ENCODE results near the gene REX1BD. TPM values are rescaled to one million over a fixed set of nuclear protein-coding genes. Genes with fewer than 3 reads are reported as not detected.

Gene REX1BD
- total RNA-seq, 1 experiment from 2014 or later: 72.3 TPM

GRCh38 chr19:18616023-18616422 lies 27.4 kb downstream of the REX1BD start:
- Histone ChIP-seq H4K91ac (ENCODE audit: insufficient read length, low read depth, low read length) (no peak overlapping the region), H3K14ac (ENCODE audit: insufficient read depth, low read length) (no peak overlapping the region), H3T11ph (ENCODE audit: low read length) (no peak overlapping the region), H3K23me2 (ENCODE audit: insufficient read length, low read depth, low read length, poor library complexity, severe bottlenecking) (peaks cover 22% of the 10 kb centered on the region), H2AK5ac (ENCODE audit: insufficient read length, low read length) (no peak overlapping the region), H3K79me1 (ENCODE audit: insufficient read depth, low read depth, low read length, poor library complexity, severe bottlenecking) (no peaks in the 10 kb centered on the region), H3K9ac (ENCODE audit: extremely low read depth, insufficient read length, low read length) (no peak overlapping the region), H4K8ac (replicated peaks; ENCODE audit: insufficient read length, low read depth, low read length) (no peak overlapping the region), H3K23ac (ENCODE audit: insufficient read length, low read depth, low read length) (no peak overlapping the region), H2BK5ac (ENCODE audit: insufficient read length, low read length) (no peak overlapping the region), H2BK15ac (ENCODE audit: low read depth, low read length) (no peak overlapping the region), H3K27ac (ENCODE audit: insufficient read length, low read depth, low read length) (no peak overlapping the region), H3K9me3 (ENCODE audit: control insufficient read depth, low read depth, low read length) (no peaks in the 10 kb centered on the region), H4K20me1 (ENCODE audit: control insufficient read depth, insufficient read depth, insufficient read length) (no peaks in the 10 kb centered on the region), H3K4me1 (ENCODE audit: insufficient read depth, low read length) (peaks cover 3% of the 10 kb centered on the region; the same call in 1 of the 2 replicates), H3K18ac (ENCODE audit: insufficient read length, low read depth, low read length) (no peak overlapping the region), H2AFZ (ENCODE audit: low read length) (no peak overlapping the region), H3K27me3 (ENCODE audit: insufficient read depth, low read length) (peaks cover 32% of the 10 kb centered on the region), H3K4ac (ENCODE audit: low read depth, low read length) (no peak overlapping the region), H2BK20ac (ENCODE audit: low read depth, low read length, poor library complexity, severe bottlenecking) (no peak overlapping the region), H4K5ac (ENCODE audit: insufficient read length, low read depth, low read length) (no peak overlapping the region), H3K4me2 (ENCODE audit: insufficient read depth, insufficient read length, low read length) (no peak overlapping the region), H2BK120ac (ENCODE audit: low read depth, low read length, poor library complexity, severe bottlenecking) (no peak overlapping the region), H3K56ac (ENCODE audit: insufficient read length, low read depth, low read length) (no peak overlapping the region), H2BK12ac (ENCODE audit: insufficient read length, low read depth, low read length) (no peak overlapping the region), H3K79me2 (ENCODE audit: insufficient read depth, low read length) (no peaks in the 10 kb centered on the region)
- Mint-ChIP-seq H3K27ac (no peak overlapping the region), H3K9me3 (peaks cover 6% of the 10 kb centered on the region in 2 experiments; a peak in 4 of 5 replicates), H3K4me1 (peaks cover 16 to 23% of the 10 kb centered on the region in 2 experiments), H3K36me3 (ENCODE audit: insufficient read depth in 1 of 3, low read depth in 3 of 3) (peaks cover 0 to 7% (median 4%) of the 10 kb centered on the region in 3 experiments; a peak in 5 of 7 replicates), H3K4me3 (no peak overlapping the region), H3K27me3 (ENCODE audit: low read depth) (peaks cover 77% of the 10 kb centered on the region)
- DNase-seq: no peak
- no peak for TF ChIP-seq CTCF (conservative IDR thresholded peaks at IDR 0.05)
- no CpG with 5 or more reads among the region's 3 CpGs for WGBS (ENCODE audit: extremely low coverage, insufficient read length, low lambda C conversion rate)

Data from H9 (cell line).